Panc1 (cell line): ENCODE results near the gene MOV10L1. TPM values are rescaled to one million over a fixed set of nuclear protein-coding genes. Genes with fewer than 3 reads are reported as not detected.

Experiments used
- ATAC-seq: fragments of 200-7000 bp; cut with Tn5 transposase; 2 replicates; pipeline ENCODE4 v1.9.1; 2020; ENCODE audit warnings: mild to moderate bottlenecking, moderate library complexity
- BruUV-seq: library from RNA; stranded (reverse); fragments of 400-500 nt; replicated peaks from 2 replicates; lab custom pipeline; 2021; lab: Mats Ljungman, UMichigan
- CTCF ChIA-PET: fragments of 300-600 bp; sonication (Branson Sonifier 250); formaldehyde crosslinking; loops from one replicate; lab custom pipeline; 2022; ENCODE audit warnings: antibody characterized with exemption; lab: Charles Lee
- POLR2A ChIA-PET: fragments of 300-600 bp; sonication (Branson Sonifier 250); formaldehyde crosslinking; loops from one replicate; lab custom pipeline; 2022; ENCODE audit warnings: antibody characterized with exemption; lab: Charles Lee
- DNase-seq: peaks from one replicate; pipeline ENCODE4 v3.0.0-alpha.2; 2010; ENCODE audit warnings: low read depth, low spot score
- H3K27ac ChIP-seq: 2 replicates; pipeline ENCODE4 v1.5.1; 2011; ENCODE audit warnings: mild to moderate bottlenecking, low read length, inconsistent platforms
- H3K27me3 ChIP-seq: fragments of 200-500 bp; sonication (Bioruptor generic); 2 replicates; pipeline ENCODE4 v1.6.0; 2014; ENCODE audit warnings: low read length, inconsistent platforms; ENCODE audit not compliant: control insufficient read depth, insufficient read depth
- H3K36me3 ChIP-seq: fragments of 200-500 bp; sonication (Bioruptor generic); 2 replicates; pipeline ENCODE4 v1.5.1; 2014; ENCODE audit warnings: inconsistent platforms, mild to moderate bottlenecking, low read length, moderate library complexity; ENCODE audit not compliant: control insufficient read depth, insufficient read depth
- H3K4me1 ChIP-seq: 2 replicates; pipeline ENCODE4 v1.5.1; 2011; ENCODE audit warnings: inconsistent platforms, mild to moderate bottlenecking, low read length, moderate library complexity; ENCODE audit not compliant: control insufficient read depth, insufficient read depth
- H3K4me3 ChIP-seq, 2 experiments: 2 replicates each; pipeline ENCODE4 v1.5.1; 2011 to 2012; ENCODE audit warnings: low read depth in 2 of 2, low read length in 2 of 2, mild to moderate bottlenecking in 2 of 2, inconsistent platforms in 1 of 2, moderate library complexity in 1 of 2
- H3K9me3 ChIP-seq: fragments of 200-500 bp; sonication (Bioruptor generic); 2 replicates; pipeline ENCODE4 v1.5.1; 2014; ENCODE audit warnings: low read depth, mild to moderate bottlenecking, inconsistent platforms, low read length, moderate library complexity; ENCODE audit not compliant: control insufficient read depth, insufficient read depth
- CTCF ChIP-seq: fragments of 450-650 bp; IDR thresholded peaks from 2 replicates; pipeline ENCODE4 v1.5.1; 2017; ENCODE audit warnings: mild to moderate bottlenecking
- POLR2AphosphoS5 ChIP-seq: IDR thresholded peaks from 2 replicates; pipeline ENCODE4 v1.6.1; 2012; ENCODE audit warnings: mild to moderate bottlenecking, low read depth, low read length, moderate library complexity
- REST ChIP-seq, 2 experiments: IDR thresholded peaks; 2 replicates each; pipeline ENCODE4 v1.6.1; 2011 to 2012; ENCODE audit warnings: low read depth in 2 of 2, control low read depth in 1 of 2, low read length in 1 of 2, mild to moderate bottlenecking in 1 of 2, moderate library complexity in 1 of 2; ENCODE audit not compliant: insufficient read depth in 1 of 2
- SIN3A ChIP-seq: IDR thresholded peaks from 2 replicates; pipeline ENCODE4 v1.6.1; 2012; ENCODE audit warnings: low read depth, mild to moderate bottlenecking, low read length, moderate library complexity, borderline replicate concordance; ENCODE audit not compliant: insufficient read depth
- TCF7L2 ChIP-seq: IDR thresholded peaks from 2 replicates; pipeline ENCODE4 v1.6.1; 2011; ENCODE audit warnings: mild to moderate bottlenecking, low read depth, low read length, inconsistent platforms
- in situ Hi-C: cut with HindIII; loops from 2 replicates; pipeline ENCODE4 v1.10.0; 2016; ENCODE audit warnings: low sequenced_read_pairs, low pct_unique_long_range_greater_than_20kb
- intact Hi-C: fragments of 100-400 bp; cut with micrococcal nuclease; formaldehyde crosslinking; loops from one replicate; pipeline ENCODE4 v1.10.0; 2022; ENCODE audit not compliant: unreplicated experiment
- total RNA-seq: library from RNA; stranded (reverse); gene quantifications from one replicate; pipeline ENCODE4 v1.2.1, GENCODE V29; 2021; ENCODE audit not compliant: unreplicated experiment

Gene MOV10L1
- total RNA-seq, 1 experiment from 2014 or later: 0.10 TPM

GRCh38 chr22:50175191-50175461 is 85.3 kb downstream of the MOV10L1 start:
- POLR2A ChIA-PET: no interaction called here
- no peak overlapping the region for H3K4me3 ChIP-seq
- no peak for ATAC-seq
- in situ Hi-C loops: no loop called here
- no peaks in the 10 kb centered on the region for H3K36me3 ChIP-seq
- H3K27me3 ChIP-seq: no peaks in the 10 kb centered on the region
- no TSS peak for BruUV-seq
- intact Hi-C loops: no loop called here
- H3K4me1 ChIP-seq: no peaks in the 10 kb centered on the region
- no peak overlapping the region for H3K27ac ChIP-seq
- TF ChIP-seq TCF7L2 (no peak), POLR2AphosphoS5 (no peak), CTCF (no peak), REST (IDR thresholded peaks at IDR 0.05; ENCODE audit: insufficient read depth in 1 of 2, low read depth in 2 of 2, low read length in 1 of 2) (no peak), SIN3A (no peak)
- no peak for DNase-seq
- CTCF ChIA-PET: no interaction called here
- H3K9me3 ChIP-seq: no peaks in the 10 kb centered on the region

- ChIA-PET CTCF (interaction anchor here (0.6 kb wide), 1 partner anchor 359 kb away, joined by 9 read pairs; no protein-coding TSS in a partner anchor), POLR2A (no interaction called here)
- in situ Hi-C loops: no loop called here
Measured at GRCh38 chr22:50175921-50176849, 86.4 kb downstream of the MOV10L1 start.

More at GRCh38 chr22:50175921-50176849, 86.4 kb downstream of the MOV10L1 start:
- Histone ChIP-seq H3K4me3 (no peak overlapping the region), H3K9me3 (no peaks in the 10 kb centered on the region), H3K36me3 (no peaks in the 10 kb centered on the region), H3K4me1 (no peaks in the 10 kb centered on the region), H3K27ac (no peak overlapping the region), H3K27me3 (no peaks in the 10 kb centered on the region)
- TF ChIP-seq CTCF (no peak), POLR2AphosphoS5 (no peak), REST (IDR thresholded peaks at IDR 0.05; ENCODE audit: insufficient read depth in 1 of 2, low read depth in 2 of 2, low read length in 1 of 2) (no peak), TCF7L2 (no peak), SIN3A (no peak)
- no peak for DNase-seq
- no TSS peak for BruUV-seq
- intact Hi-C loops: no loop called here
- ATAC-seq: no peak
